K562 (cell line): Measurements from ENCODE around the gene ALDH7A1. TPM values are rescaled to one million over a fixed set of nuclear protein-coding genes. Genes with fewer than 3 reads are reported as not detected.

Experiments used
- BDP1 ChIP-seq: IDR thresholded peaks from 3 replicates; pipeline ENCODE4 v1.6.1; 2011; ENCODE audit not compliant: insufficient read length, insufficient read depth
- BRD9 ChIP-seq: fragments of 450-650 bp; IDR thresholded peaks from 2 replicates; pipeline ENCODE4 v1.6.1; 2018; ENCODE audit warnings: low read depth; ENCODE audit not compliant: partially characterized antibody
- CCNT2 ChIP-seq: IDR thresholded peaks from 2 replicates; pipeline ENCODE4 v1.6.1; 2011; ENCODE audit warnings: borderline replicate concordance, low read depth, mild to moderate bottlenecking, moderate library complexity, mixed read lengths, low read length; ENCODE audit not compliant: insufficient read length; ENCODE audit errors: extremely low read depth
- DIDO1 ChIP-seq: fragments of 450-650 bp; IDR thresholded peaks from 2 replicates; pipeline ENCODE4 v1.6.1; 2016; ENCODE audit warnings: low read depth, missing biosample characterization, missing genetic modification characterization
- GTF2F1 ChIP-seq: IDR thresholded peaks from 2 replicates; pipeline ENCODE4 v1.6.1; 2011; ENCODE audit warnings: low read depth, low read length, improper control_type of control experiment
- HEY1 ChIP-seq: fragments of 250-450 bp; sonication (Bioruptor Pico); IDR thresholded peaks from 2 replicates; pipeline ENCODE4 v1.5.0; 2020; ENCODE audit warnings: mild to moderate bottlenecking, moderate library complexity, borderline replicate concordance
- HIVEP1 ChIP-seq: fragments of 250-450 bp; sonication (Bioruptor Pico); IDR thresholded peaks from 2 replicates; pipeline ENCODE4 v1.4.0; 2020; ENCODE audit warnings: mild to moderate bottlenecking
- NFIX ChIP-seq: fragments of 250-450 bp; sonication (Bioruptor Pico); IDR thresholded peaks from 2 replicates; pipeline ENCODE4 v1.4.0; 2020; ENCODE audit warnings: low read depth, mild to moderate bottlenecking, moderate library complexity
- NR1H2 ChIP-seq: sonication (generic); formaldehyde crosslinking; IDR thresholded peaks from 2 replicates; pipeline ENCODE4 v1.4.0; 2020; ENCODE audit warnings: mild to moderate bottlenecking, missing genetic modification reagents
- RNF219 ChIP-seq: fragments of 250-450 bp; sonication (Bioruptor Pico); IDR thresholded peaks from 2 replicates; pipeline ENCODE4 v1.5.0; 2022; ENCODE audit warnings: mild to moderate bottlenecking
- SMARCA4 ChIP-seq: fragments of 450-650 bp; IDR thresholded peaks from 2 replicates; pipeline ENCODE4 v1.6.1; 2016
- SRSF3 ChIP-seq: fragments of 200-400 bp; formaldehyde crosslinking; IDR thresholded peaks from 2 replicates; pipeline ENCODE4 v1.6.1; 2016; ENCODE audit warnings: mild to moderate bottlenecking, low read length, moderate library complexity; ENCODE audit not compliant: insufficient read depth
- U2AF1 ChIP-seq: fragments of 200-400 bp; formaldehyde crosslinking; optimal IDR thresholded peaks from 2 replicates; pipeline ENCODE3; 2017; ENCODE audit warnings: mild to moderate bottlenecking, low read depth, low read length, moderate library complexity
- UBTF ChIP-seq, 2 experiments: IDR thresholded peaks; 2 replicates each; pipeline ENCODE4 v1.6.1; 2012; ENCODE audit warnings: improper control_type of control experiment in 2 of 2, low read depth in 2 of 2, low read length in 2 of 2, borderline replicate concordance in 1 of 2
- ZBTB43 ChIP-seq: sonication (generic); formaldehyde crosslinking; IDR thresholded peaks from 2 replicates; pipeline ENCODE4 v1.8.0; 2023; ENCODE audit warnings: mild to moderate bottlenecking, missing genetic modification reagents
- ZKSCAN1 ChIP-seq: fragments of 150-350 bp; IDR thresholded peaks from 2 replicates; pipeline ENCODE4 v1.6.1; 2016; ENCODE audit warnings: low read depth, low read length
- ZNF41 ChIP-seq: fragments of 250-450 bp; sonication (Bioruptor Pico); conservative IDR thresholded peaks from 2 replicates; pipeline ENCODE4 v1.4.0; 2020; ENCODE audit warnings: mild to moderate bottlenecking
- ZNF589 ChIP-seq: fragments of 200-800 bp; sonication (Bioruptor generic); IDR thresholded peaks from 2 replicates; pipeline ENCODE4 v1.6.1; 2016; ENCODE audit warnings: low read depth, missing genetic modification characterization, missing compliant biosample characterization
- polyA plus RNA-seq, 8 experiments: library from polyadenylated mRNA; depleted of rRNA in 4 of 8; stranded (reverse) in 5 of 8; unstranded in 3 of 8; fragments of >200 nt; fragmentation: Nextera tagmentation in 2 of 8; fragmentation: Illumina TruSeq in 1 of 8; extraction: Ambion mirVana in 2 of 8; extraction: Trizol in 1 of 8; gene quantifications; 2 replicates each; pipeline versions ENCODE4 v1.2.1 to v1.2.3, GENCODE V29; 2011 to 2014; ENCODE audit warnings: inconsistent platforms in 1 of 8, missing spikeins in 1 of 8
- total RNA-seq, 7 experiments: library from RNA; depleted of rRNA in 6 of 7; stranded (reverse); fragments of >200 nt in 6 of 7; fragmentation: Illumina TruSeq in 2 of 7; extraction: Trizol in 2 of 7; gene quantifications; 2 replicates each; pipeline versions ENCODE4 v1.2.1 to v1.2.3, GENCODE V29; 2011 to 2021; ENCODE audit warnings: low replicate concordance in 1 of 7
- TF ChIP-seq, protein P1 (sequence below), 2 experiments: IDR thresholded peaks; 2 replicates each; pipeline ENCODE4 v1.6.1; 2011; ENCODE audit warnings: borderline replicate concordance in 1 of 2, control low read depth in 1 of 2, low read depth in 1 of 2, low read length in 1 of 2, mild to moderate bottlenecking in 1 of 2, mixed read lengths in 1 of 2, moderate library complexity in 1 of 2; ENCODE audit not compliant: insufficient read depth in 1 of 2, insufficient read length in 1 of 2, poor library complexity in 1 of 2, severe bottlenecking in 1 of 2; ENCODE audit errors: extremely low read depth in 1 of 2
- TF ChIP-seq, protein P2 (sequence below): fragments of 250-450 bp; sonication (Bioruptor Pico); IDR thresholded peaks from 2 replicates; pipeline ENCODE4 v1.8.0; 2022; ENCODE audit warnings: inconsistent platforms

ALDH7A1 gene
- total and polyA plus RNA-seq, 9 of the 15 experiments (the other 6 are each of a cell fraction or from before 2014, with no cell fraction given), result 0.04 to 0.49 TPM; not detected in 7

GRCh38 chr5:126514131-126514557 lies 80.9 kb downstream of the ALDH7A1 start (continued):
- TF ChIP-seq UBTF (IDR thresholded peaks at IDR 0.05; ENCODE audit: borderline replicate concordance in 1 of 2, low read depth in 2 of 2, low read length in 2 of 2) (no peak), CCNT2 (no peak), NR1H2 (CRISPR knock-in tag) (no peak), ZKSCAN1 (peak; percentile 62; the same call in 1 of the 2 replicates), BRD9 (no peak), HIVEP1 (no peak), ZNF589 (CRISPR knock-in tag) (0 out of 2 replicates have a peak, but pooled peaks have one; percentile 9), ZBTB43 (no peak), NFIX (CRISPR knock-in tag) (no peak), SRSF3 (no peak), RNF219 (CRISPR knock-in tag) (no peak), ZNF41 (CRISPR knock-in tag) (no peak), DIDO1 (tag) (no peak), HEY1 (no peak), BDP1 (no peak), GTF2F1 (no peak), U2AF1 (no peak), SMARCA4 (peak; percentile 10)
- TF ChIP-seq, protein P1, sequence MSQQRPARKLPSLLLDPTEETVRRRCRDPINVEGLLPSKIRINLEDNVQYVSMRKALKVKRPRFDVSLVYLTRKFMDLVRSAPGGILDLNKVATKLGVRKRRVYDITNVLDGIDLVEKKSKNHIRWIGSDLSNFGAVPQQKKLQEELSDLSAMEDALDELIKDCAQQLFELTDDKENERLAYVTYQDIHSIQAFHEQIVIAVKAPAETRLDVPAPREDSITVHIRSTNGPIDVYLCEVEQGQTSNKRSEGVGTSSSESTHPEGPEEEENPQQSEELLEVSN (IDR thresholded peaks at IDR 0.05; ENCODE audit: borderline replicate concordance in 1 of 2, extremely low read depth in 1 of 2, insufficient read depth in 1 of 2, insufficient read length in 1 of 2, low read depth in 1 of 2, low read length in 1 of 2, poor library complexity in 1 of 2, severe bottlenecking in 1 of 2), result no peak
- TF ChIP-seq, protein P2, sequence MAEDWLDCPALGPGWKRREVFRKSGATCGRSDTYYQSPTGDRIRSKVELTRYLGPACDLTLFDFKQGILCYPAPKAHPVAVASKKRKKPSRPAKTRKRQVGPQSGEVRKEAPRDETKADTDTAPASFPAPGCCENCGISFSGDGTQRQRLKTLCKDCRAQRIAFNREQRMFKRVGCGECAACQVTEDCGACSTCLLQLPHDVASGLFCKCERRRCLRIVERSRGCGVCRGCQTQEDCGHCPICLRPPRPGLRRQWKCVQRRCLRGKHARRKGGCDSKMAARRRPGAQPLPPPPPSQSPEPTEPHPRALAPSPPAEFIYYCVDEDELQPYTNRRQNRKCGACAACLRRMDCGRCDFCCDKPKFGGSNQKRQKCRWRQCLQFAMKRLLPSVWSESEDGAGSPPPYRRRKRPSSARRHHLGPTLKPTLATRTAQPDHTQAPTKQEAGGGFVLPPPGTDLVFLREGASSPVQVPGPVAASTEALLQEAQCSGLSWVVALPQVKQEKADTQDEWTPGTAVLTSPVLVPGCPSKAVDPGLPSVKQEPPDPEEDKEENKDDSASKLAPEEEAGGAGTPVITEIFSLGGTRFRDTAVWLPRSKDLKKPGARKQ (CRISPR knock-in tag), result no peak
